Erythroblast (primary cell): ENCODE measurements around the gene GLYATL2.

ENCODE experiments used
- GATA1 ChIP-seq: IDR thresholded peaks from 2 replicates; pipeline ENCODE4 v1.6.1; 2011; ENCODE audit warnings: low read depth, mild to moderate bottlenecking, control low read depth, low read length, moderate library complexity
- POLR2A ChIP-seq: IDR thresholded peaks from 2 replicates; pipeline ENCODE4 v1.6.1; 2011; ENCODE audit warnings: mild to moderate bottlenecking, low read length

GRCh38 chr11:58788355-58789023, 56.0 kb downstream of the GLYATL2 start:
- no peak for TF ChIP-seq POLR2A
- TF ChIP-seq GATA1, result no peak
